Stimulated activated CD8-positive, alpha-beta memory T cell treated with anti-CD3 and anti-CD28 coated beads, Interleukin-12 subunit alpha, Interleukin-12 subunit beta, amount 100 ng/mL, for 4 hours (primary cell): ENCODE data around the gene CATSPER1.
"Not testable (repeated sequence)": the region's sequence is repeated elsewhere in the genome, so short reads cannot be mapped to it uniquely, and the experiment has no call there.

Source experiments
- DNase-seq: peaks from one replicate; pipeline ENCODE4 v3.0.0-alpha.2; 2020; ENCODE audit warnings: low read depth

Gene CATSPER1

DNA sequence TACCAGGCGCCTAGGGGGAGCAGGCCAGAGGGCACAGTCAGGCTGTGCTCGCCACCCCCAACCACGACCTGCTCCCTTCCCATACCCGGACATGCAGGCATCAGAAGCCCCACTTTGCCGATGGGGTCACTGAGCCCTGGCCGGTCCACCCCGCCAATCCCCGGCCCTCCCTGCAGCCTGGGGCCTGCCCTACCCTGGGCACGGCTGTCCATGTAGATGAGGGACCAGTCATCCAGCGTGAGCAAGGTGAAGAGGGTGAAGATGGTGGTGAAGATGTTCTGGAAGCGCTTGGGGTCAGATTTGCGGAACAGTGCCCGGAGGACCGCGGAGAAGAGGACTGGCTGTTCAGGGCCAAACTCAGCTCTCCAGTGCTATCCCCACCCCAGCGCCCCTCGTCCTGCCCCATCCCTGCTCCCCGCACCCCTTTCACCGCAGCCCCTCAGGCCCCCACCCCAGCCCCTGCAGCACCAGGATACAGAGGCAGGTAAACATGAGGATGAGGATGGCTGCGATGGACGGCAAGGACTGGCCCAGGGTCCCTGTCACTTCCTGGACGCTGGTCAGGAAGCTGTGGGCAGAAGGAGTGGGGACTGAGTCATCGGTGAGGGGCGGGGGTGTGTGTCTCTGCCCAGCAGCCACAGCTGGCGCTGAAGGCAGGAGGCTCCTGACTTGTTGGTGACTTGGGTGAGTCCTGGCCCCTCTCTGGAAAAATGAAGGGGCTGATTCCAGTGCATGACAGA, 5.5 kb downstream of the CATSPER1 start:
- DNase-seq: peak; percentile 29

GRCh38 chr11:66020212-66020611, 6.1 kb downstream of the CATSPER1 start:
- no peak for DNase-seq

DNA sequence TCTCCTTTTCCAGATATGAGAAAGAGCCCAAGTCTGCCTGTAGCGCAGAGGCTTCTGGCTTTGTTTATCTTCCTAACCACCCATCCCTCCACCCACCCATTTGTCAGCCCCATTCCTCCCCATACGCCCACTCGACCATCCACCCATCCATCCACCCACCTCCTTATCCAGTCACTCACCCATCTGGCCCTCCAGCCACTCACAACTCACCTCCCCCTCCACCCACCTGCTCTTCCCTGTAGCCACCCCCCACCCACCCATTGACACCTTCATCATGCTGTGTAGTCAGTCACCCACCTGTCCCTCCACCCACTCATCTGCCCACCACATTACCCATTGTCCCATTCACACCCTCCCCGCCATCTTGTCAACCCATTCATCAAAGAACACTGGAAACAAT, 9.0 kb downstream of the CATSPER1 start:
- peak; percentile 27 for DNase-seq

DNA sequence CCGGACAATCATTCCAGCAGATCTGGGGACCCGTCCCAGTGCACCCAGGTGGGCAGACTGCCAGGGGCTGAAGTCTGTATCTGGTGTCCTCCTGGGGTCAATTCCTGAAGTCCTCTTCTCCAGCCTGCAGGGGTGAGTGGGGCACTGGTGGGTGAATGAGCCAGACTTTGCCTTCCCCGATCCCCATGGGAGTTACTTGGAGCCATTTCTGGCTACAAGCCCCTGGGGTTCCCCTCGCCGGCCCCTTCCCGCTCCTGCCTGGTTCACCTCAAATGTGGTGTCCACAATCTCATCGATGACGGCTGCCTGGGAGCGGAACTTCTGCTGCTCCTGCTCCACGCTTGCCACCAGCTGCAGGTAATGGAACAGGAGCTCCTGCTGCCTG, 9.5 kb downstream of the CATSPER1 start:
- no peak for DNase-seq

DNA sequence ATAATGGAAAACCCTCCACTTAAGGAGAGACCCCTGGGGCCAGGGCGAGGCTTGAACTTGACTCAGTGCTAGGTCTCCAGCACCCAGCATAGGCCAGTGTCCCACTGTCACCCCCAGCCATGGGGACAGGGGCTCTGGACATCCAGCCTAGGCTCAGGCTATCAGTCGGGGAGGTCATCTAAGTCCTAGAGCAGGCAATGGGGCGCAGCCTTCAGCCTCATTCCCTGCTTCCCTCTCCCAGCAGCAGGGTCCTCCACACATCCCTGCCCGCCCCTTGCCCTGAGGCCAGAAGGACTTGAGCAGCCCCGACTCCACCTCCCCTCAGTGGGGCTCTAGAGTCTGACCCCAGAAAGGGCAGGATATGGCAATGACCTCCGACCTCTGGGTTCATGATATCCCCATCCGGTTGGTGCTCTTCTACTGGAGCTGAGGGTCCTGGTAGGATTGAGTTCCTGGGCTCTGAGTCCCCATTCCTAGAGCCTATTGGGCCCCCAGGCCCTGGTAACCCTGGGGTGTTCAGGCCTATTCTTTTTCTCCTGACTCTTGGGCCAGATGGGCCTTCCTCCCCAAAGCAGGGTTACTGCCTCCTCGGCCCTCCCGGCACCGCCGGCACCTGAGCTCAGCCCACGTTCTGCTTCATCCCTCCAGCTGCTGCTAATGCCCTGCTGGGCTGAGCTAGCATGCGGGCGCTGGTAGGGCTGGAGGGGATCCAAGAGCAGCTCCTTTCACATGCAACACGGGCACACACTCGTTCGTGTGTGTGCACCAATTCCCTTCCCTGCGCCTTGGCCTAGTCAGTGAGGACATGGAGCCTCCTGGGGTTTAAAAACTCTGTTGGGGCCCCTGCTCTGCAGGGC, 10.1 kb downstream of the CATSPER1 start:
- no peak for DNase-seq

GRCh38 chr11:66015454-66015881, 10.8 kb downstream of the CATSPER1 start:
- DNase-seq: no peak

- no peak for DNase-seq
Observed at GRCh38 chr11:66014804-66015453, 11.3 kb downstream of the CATSPER1 start.

GRCh38 chr11:66013762-66014100, 12.5 kb downstream of the CATSPER1 start:
- DNase-seq: no peak

- no peak for DNase-seq
Observed at GRCh38 chr11:66012946-66013761, 13.1 kb downstream of the CATSPER1 start.

DNA sequence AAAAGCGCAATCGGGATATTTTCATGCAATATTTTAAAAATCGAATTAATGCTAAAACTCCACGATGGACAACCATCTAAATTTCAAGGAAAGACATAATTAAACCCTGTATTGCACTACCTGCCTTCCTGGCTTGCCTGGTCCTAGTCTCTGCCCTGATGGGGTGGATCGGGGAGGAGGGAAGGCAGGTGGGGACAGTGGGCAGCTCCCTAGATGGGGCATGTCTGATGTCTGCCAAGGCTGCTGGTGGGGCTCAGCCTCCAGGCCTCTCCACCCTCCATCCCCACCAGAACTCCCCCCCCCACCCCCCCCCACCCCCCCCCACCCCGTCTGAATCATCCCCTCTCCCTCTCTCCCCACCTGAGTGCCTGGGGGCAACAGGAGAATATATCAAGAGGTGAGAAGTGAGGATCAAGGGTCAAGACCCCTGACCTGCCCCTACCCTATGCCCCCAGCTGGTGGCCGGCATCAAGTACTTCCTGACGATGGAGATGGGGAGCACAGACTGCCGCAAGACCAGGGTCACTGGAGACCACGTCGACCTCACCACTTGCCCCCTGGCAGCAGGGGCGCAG, 13.8 kb downstream of the CATSPER1 start:
- no peak for DNase-seq

DNA sequence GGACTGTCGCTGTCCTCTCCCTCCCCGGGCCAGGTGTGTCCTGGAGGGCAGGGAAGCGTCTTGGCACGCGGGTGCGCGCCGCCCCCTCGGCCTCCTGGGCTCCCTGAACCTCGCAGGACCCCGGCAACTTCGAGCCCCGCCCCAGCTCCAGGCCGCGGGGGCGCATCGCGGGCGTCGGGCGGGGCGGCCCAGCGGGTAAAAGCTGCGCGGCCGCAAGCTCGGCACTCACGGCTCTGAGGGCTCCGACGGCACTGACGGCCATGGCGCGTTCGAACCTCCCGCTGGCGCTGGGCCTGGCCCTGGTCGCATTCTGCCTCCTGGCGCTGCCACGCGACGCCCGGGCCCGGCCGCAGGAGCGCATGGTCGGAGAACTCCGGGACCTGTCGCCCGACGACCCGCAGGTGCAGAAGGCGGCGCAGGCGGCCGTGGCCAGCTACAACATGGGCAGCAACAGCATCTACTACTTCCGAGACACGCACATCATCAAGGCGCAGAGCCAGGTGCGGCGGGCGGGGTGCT, 14.4 kb downstream of the CATSPER1 start, which contains the start of gene CST6:
Gene CST6 (plus strand): TSS at position 224 of the 519 bp plus-strand sequence. CDS start 37 bp downstream, at position 261.
- no peak for DNase-seq

DNA sequence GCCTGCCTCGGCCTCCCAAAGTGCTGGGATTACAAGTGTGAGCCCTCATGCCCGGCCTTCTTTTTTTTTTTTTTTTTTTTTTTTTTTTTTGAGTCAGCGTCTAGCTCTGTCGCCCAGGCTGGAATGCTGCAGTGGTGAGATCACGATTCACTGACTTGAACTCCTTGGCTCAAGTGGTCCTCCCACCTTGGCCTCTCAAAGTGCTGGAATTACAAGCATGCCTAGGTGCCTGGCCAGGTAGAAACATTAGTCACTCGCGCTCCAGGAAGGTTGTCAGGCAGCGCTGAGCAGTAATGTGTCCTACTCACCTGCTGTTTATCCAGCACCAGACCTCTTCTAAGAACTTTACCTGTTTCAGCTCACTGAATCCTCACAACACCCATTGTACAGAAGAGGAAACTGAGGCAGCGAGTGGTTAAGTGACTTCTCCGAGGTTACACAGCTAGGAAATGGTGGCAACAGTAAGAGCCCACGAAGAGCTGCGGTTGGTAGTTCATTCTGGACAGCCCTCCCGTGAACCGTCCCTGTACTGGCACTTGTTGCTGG, 15.0 kb downstream of the CATSPER1 start:
- DNase-seq: no peak

DNA sequence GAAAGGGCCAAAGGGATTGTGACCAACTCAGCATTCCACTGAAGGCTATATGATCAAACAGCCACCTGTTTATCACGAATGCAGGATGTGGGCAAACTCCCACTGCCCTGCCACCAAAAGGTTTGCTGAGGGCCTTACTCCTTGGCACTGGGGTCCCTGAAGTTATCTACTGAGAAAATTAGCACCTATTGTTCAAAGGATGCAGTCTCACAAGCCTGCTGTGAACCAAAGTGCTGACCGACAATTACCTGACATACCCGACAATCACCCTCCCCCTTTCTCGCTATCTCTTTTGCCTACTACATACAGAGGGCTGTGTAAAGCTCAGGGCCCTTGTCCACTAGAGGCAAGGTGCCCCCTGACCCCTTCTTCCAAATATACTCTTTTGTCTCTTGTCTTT, 16.2 kb downstream of the CATSPER1 start:
- DNase-seq: not testable (repeated sequence)

DNA sequence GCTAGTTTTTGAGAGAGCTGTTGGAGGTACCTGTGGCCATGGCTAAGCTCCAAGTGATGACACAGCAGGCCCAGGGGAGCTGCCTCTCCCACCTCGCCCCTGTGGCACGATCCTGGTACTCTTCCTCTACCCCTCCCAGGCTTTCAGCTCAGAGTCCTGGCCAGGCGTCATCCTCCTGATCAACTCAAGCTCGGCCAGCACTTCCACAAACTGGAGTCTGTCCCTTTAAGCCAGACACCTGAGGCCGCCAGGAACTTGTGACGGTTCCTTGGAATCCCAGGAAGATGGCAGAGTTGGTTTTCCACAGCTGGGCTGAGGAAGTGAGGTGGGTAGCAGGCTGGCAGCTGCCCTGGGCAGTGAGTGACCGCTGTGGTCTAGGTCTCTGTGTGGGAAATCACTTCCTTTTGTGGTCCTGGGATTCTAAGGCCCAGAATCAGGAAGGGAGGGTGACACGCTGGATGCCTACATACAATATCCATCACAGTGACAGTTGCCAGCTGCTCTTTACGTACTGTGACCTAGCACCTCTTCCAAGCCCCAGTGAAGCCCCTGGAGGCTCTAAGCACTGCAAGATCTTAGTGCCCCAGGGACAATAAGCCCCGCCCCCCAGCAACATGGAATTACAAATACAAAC, 17.7 kb downstream of the CATSPER1 start:
- DNase-seq: no peak

- DNase-seq: no peak
Observed at GRCh38 chr11:66008095-66008467, 18.2 kb downstream of the CATSPER1 start.

DNA sequence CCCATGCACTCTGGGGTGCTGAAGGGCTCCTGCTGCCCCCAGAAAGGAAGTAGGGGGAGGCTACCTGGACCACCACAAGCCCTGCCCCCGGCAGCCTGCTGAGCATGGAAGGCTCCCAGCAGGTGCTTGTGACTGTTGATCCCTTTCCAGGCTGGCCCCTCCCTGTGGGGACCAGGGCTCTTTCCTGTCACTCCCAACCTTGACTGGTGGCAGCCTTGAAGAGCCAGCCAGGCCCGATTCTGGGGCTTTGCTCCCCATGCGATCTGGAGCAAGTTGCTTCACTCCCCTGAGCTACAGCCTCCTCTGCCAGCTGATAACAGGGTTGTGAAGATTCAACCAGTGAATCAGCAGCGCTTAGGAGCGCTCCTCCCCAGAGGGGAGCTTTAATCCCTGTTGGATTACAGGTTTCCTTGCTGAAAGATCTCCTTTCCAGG, 19.1 kb downstream of the CATSPER1 start:
- DNase-seq: no peak

GRCh38 chr11:66006891-66007176, 19.4 kb downstream of the CATSPER1 start:
- no peak for DNase-seq

GRCh38 chr11:66006134-66006890, 20.0 kb downstream of the CATSPER1 start:
- DNase-seq: no peak

GRCh38 chr11:66004186-66004585, 22.1 kb downstream of the CATSPER1 start:
- DNase-seq: no peak

- no peak for DNase-seq
Observed at GRCh38 chr11:66003291-66003690, 23.0 kb downstream of the CATSPER1 start.
